Prostate gland (tissue), 2 donors: Measurements from ENCODE around the gene ANXA4. TPM values are rescaled to one million over a fixed set of nuclear protein-coding genes. Genes with fewer than 3 reads are reported as not detected.

Experiments
- DNase-seq: peaks from one replicate; pipeline ENCODE4 v3.0.0-alpha.2; 2019; ENCODE audit warnings: low spot score
- H3K27ac ChIP-seq, 2 donors: fragments of 200-600 bp; sonication (generic); 2 replicates each; pipeline ENCODE4 v1.5.1; 2017 to 2019
- H3K27me3 ChIP-seq: fragments of 200-600 bp; sonication (generic); replicated peaks from 2 replicates; pipeline ENCODE4 v1.5.1; 2019; ENCODE audit not compliant: insufficient read depth
- H3K36me3 ChIP-seq, 2 donors: fragments of 200-600 bp; sonication (generic); 1 replicate in 1 of 2; 2 replicates in 1 of 2; pipeline versions ENCODE4 v1.5.1 to v1.8.1; 2017 to 2019
- H3K4me1 ChIP-seq: fragments of 200-600 bp; sonication (generic); replicated peaks from 2 replicates; pipeline ENCODE4 v1.5.1; 2019
- H3K4me3 ChIP-seq, 2 donors: fragments of 200-600 bp; sonication (generic); 2 replicates each; pipeline ENCODE4 v1.5.1; 2017 to 2019
- H3K9me3 ChIP-seq: fragments of 200-600 bp; sonication (generic); 2 replicates; pipeline ENCODE4 v1.5.1; 2017
- POLR2A ChIP-seq: fragments of 450-650 bp; IDR thresholded peaks from one replicate; pipeline ENCODE4 v1.6.1; 2016; ENCODE audit warnings: antibody characterized with exemption, mild to moderate bottlenecking
- POLR2AphosphoS5 ChIP-seq: sonication (generic); formaldehyde crosslinking; IDR thresholded peaks from one replicate; pipeline ENCODE4 v1.6.1; 2017; ENCODE audit warnings: antibody characterized with exemption
- WGBS: methylation state at CpG from one replicate; pipeline ENCODE4 v1.1.5; 2018; 5-methylcytosine and 5-hydroxymethylcytosine counted together
- intact Hi-C: fragments of 100-400 bp; cut with DNase I; formaldehyde crosslinking; loops from one replicate; pipeline ENCODE4 v1.14.2; 2022
- total RNA-seq, 2 donors: library from RNA; depleted of rRNA; stranded (reverse); fragments of >200 nt; gene quantifications; one replicate each; pipeline ENCODE4 v1.1.0, GENCODE V29; 2016
- TF ChIP-seq, protein P1 (sequence below), 4 experiments: fragments of 200-600 bp in 2 of 4; fragments of 450-650 bp in 2 of 4; sonication (generic) in 2 of 4; IDR thresholded peaks; 1 replicate in 3 of 4; 2 replicates in 1 of 4; pipeline ENCODE4 v1.5.1; 2016 to 2019; ENCODE audit warnings: antibody characterized with exemption in 4 of 4, mild to moderate bottlenecking in 2 of 4, moderate library complexity in 2 of 4

The ANXA4 gene
- total RNA-seq, 2 donors from 2014 or later, result 37.7 to 40.1 TPM

DNA sequence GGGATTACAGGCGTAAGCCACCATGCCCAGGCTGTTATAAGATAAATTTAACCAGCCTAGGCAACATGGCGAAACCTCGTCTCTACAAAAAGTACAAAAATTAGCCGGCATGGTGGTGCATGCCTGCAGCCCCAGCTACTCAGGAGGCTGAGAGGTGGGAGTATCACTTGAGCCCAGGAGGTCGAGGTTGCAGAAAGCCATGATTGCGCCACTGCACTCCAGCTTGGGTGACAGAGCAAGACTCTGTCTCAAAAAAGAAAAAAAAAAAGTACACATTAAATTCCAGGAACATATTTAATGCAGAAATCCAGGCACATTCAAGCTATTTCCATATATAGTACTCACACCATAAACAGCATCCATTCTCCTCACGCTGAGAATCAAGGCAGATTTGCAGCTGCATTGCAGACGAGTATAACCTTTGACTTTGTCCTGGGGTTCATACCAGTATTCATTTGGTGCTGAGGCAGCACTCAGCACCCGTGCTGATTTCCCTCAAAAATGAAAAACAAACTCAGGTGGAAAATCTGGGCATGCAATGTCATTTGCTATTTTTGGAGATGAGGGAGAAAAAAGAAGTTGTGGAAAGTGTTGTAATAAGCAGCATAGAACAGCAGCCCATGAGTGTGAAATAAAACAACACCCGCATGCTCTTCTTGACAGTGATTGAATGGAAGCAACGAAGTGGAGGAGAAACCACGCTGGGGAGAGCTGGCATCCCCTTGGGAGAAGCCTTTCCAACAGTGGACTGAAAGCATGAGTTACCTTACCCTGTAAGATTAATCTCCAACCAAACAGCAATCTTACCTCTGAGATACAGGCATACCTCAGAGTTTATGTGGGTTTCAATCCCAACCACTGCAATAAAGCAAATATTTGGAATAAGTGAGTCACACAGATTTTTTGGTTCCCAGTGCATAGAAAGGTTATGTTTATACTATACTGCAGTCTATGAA lies 46.8 kb upstream of the ANXA4 start:
- 68% methylated on average over 12 of the region's 12 CpGs for WGBS
- no peak overlapping the region for H3K27ac ChIP-seq
- intact Hi-C loops, result no loop called here
- H3K4me3 ChIP-seq, result no peak overlapping the region
- no peaks in the 10 kb centered on the region for H3K4me1 ChIP-seq
- H3K36me3 ChIP-seq, result no peaks in the 10 kb centered on the region
- no peaks in the 10 kb centered on the region for H3K9me3 ChIP-seq
- DNase-seq, result no peak
- H3K27me3 ChIP-seq, result no peaks in the 10 kb centered on the region
- TF ChIP-seq, protein P1, sequence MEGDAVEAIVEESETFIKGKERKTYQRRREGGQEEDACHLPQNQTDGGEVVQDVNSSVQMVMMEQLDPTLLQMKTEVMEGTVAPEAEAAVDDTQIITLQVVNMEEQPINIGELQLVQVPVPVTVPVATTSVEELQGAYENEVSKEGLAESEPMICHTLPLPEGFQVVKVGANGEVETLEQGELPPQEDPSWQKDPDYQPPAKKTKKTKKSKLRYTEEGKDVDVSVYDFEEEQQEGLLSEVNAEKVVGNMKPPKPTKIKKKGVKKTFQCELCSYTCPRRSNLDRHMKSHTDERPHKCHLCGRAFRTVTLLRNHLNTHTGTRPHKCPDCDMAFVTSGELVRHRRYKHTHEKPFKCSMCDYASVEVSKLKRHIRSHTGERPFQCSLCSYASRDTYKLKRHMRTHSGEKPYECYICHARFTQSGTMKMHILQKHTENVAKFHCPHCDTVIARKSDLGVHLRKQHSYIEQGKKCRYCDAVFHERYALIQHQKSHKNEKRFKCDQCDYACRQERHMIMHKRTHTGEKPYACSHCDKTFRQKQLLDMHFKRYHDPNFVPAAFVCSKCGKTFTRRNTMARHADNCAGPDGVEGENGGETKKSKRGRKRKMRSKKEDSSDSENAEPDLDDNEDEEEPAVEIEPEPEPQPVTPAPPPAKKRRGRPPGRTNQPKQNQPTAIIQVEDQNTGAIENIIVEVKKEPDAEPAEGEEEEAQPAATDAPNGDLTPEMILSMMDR (IDR thresholded peaks at IDR 0.05), result no peak
- TF ChIP-seq POLR2AphosphoS5, result no peak
- TF ChIP-seq POLR2A, result no peak

DNA sequence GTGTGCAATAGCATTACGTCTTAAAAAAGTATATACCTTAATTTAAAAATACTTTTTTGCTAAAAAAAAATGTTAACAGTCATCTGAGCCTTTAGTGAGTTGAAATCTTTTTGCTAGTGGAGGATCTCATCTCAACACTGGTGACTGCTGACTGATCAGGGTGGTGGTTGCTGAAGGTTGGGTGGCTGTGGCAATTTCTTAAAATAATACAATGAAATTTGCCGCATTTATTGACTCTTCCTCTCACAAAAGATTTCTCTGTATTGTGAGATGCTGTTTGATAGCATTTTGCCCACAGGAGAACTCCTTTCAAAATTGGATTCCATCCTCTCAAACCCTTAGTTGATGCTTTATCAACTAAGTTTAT lies 46.1 kb upstream of the ANXA4 start:
- Histone ChIP-seq H3K27ac (no peak overlapping the region), H3K9me3 (no peaks in the 10 kb centered on the region), H3K4me3 (no peak overlapping the region), H3K4me1 (no peaks in the 10 kb centered on the region), H3K36me3 (no peaks in the 10 kb centered on the region), H3K27me3 (no peaks in the 10 kb centered on the region)
- TF ChIP-seq, protein P1 (IDR thresholded peaks at IDR 0.05), result no peak
- TF ChIP-seq POLR2AphosphoS5 (no peak), POLR2A (no peak)
- intact Hi-C loops, result no loop called here
- 55% methylated on average over 2 of the region's 2 CpGs for WGBS
- DNase-seq, result no peak

DNA sequence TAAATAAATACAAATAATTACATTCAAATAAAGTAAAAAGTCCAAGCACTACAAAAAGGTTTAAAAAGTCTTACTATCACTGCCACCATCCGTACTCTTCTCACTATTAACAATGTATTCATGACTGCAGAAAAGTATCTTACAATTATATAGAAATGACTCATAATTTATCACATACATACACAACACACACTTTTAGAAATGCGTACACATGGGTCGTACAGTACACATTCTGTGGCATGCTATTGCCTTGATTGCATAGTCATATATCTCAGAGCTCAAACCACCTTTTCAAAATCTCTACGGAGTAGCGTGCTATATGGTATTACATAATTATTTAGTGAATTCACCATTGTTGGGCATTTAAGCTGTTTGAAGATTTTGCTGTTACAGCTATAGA lies 41.6 kb upstream of the ANXA4 start:
- TF ChIP-seq POLR2AphosphoS5 (no peak), POLR2A (no peak)
- Histone ChIP-seq H3K27me3 (no peaks in the 10 kb centered on the region), H3K9me3 (no peaks in the 10 kb centered on the region), H3K4me1 (no peaks in the 10 kb centered on the region), H3K27ac (no peak overlapping the region), H3K4me3 (no peak overlapping the region), H3K36me3 (no peaks in the 10 kb centered on the region)
- intact Hi-C loops, result no loop called here
- 97% methylated on average over 5 of the region's 5 CpGs for WGBS
- DNase-seq, result no peak

DNA sequence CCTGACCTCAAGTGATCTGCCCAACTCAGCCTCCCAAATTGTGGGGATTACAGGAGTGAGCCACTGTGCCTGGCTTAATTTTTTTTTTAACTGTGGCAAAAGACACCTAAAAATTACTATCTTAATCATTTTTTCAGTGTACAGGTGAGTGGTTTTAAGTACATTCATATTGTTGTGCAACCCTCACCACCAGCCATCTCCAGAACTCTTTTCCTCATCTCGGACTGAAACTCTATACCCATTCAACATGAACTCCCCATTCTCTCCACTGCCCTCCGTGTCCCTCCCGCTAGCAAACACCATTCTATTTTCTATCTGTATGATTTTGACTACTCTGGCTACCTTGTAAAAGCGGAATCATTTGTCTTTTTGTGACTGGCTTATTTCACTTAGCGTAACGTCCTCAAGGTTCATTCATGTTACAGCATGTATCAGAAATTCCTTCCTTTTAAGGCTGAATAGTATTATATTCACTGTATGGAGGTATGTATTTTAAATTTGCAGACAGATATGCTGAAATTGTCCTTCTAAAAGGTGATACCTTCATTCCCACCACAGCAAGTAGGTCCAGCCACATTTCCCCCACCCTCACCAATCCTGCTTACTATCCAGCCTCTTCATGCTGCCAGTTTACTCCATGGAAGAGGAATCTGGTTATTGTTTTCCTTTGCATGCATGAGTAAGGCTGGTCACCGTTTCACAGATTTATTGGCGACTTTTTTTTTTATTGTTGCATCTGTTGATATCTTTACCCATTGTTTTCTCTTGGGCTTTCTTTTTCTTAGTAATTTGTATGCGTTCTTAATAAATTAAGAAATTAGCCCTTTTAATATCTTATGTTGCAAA lies 40.6 kb upstream of the ANXA4 start:
- no peaks in the 10 kb centered on the region for H3K27me3 ChIP-seq
- DNase-seq, result no peak

DNA sequence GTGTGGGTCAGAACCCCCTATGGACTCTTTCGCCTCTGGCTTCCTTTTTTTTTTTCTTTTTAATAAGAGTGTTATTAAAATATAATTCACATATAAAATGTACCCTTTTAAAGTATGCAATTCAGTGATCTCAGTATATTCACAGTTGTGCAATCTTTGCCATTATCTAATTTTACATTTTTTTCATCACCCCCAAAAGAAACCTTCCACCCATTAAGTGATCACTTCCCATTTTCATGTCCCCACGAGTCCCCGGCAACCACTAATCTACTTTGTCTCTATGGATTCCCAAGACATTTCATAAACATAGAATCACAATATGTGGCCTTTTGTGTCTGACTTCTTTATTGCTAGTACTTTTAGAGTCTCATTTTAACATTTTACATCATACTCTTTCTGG lies 38.7 kb upstream of the ANXA4 start:
- Histone ChIP-seq H3K27me3 (no peaks in the 10 kb centered on the region), H3K4me1 (no peaks in the 10 kb centered on the region), H3K9me3 (no peaks in the 10 kb centered on the region), H3K4me3 (no peak overlapping the region), H3K36me3 (no peaks in the 10 kb centered on the region), H3K27ac (no peak overlapping the region)
- intact Hi-C loops, result no loop called here
- 77% methylated on average over 3 of the region's 3 CpGs for WGBS
- TF ChIP-seq POLR2AphosphoS5, result no peak
- no peak for TF ChIP-seq POLR2A
- TF ChIP-seq, protein P1 (IDR thresholded peaks at IDR 0.05), result no peak
- no peak for DNase-seq

More for the DNA sequence above, 40.6 kb upstream of the ANXA4 start:
- Histone ChIP-seq H3K4me3 (no peak overlapping the region), H3K36me3 (no peaks in the 10 kb centered on the region), H3K4me1 (no peaks in the 10 kb centered on the region), H3K27ac (no peak overlapping the region), H3K9me3 (no peaks in the 10 kb centered on the region)
- TF ChIP-seq POLR2A (no peak), POLR2AphosphoS5 (no peak)
- TF ChIP-seq, protein P1 (IDR thresholded peaks at IDR 0.05), result no peak
- 52% methylated on average over 9 of the region's 9 CpGs for WGBS
- intact Hi-C loops, result no loop called here
